OCI-LY3 (cell line): ENCODE results near the gene OSBPL7.

Experiments used
- H2AFZ ChIP-seq: fragments of 200-600, 300-600 bp; shearing (Covaris generic); 2 replicates; pipeline ENCODE4 v1.6.0; 2014; ENCODE audit warnings: antibody characterized with exemption, low read depth, low read length
- H3K27ac ChIP-seq: fragments of 200-600, 300-600 bp; sonication (generic); 2 replicates; pipeline ENCODE4 v1.5.1; 2014; ENCODE audit warnings: mild to moderate bottlenecking, low read length, moderate library complexity, mixed read lengths
- H3K27me3 ChIP-seq: fragments of 200-600, 300-600 bp; sonication (generic); 2 replicates; pipeline ENCODE4 v1.6.1; 2014; ENCODE audit warnings: low read depth, low read length, mixed read lengths
- H3K36me3 ChIP-seq: fragments of 200-600, 300-600 bp; sonication (generic); replicated peaks from 2 replicates; pipeline ENCODE3; 2014; ENCODE audit warnings: low read depth, low read length, mixed read lengths
- H3K4me1 ChIP-seq: fragments of 300-600, 200-600 bp; sonication (generic); 2 replicates; pipeline ENCODE4 v1.6.1; 2014; ENCODE audit warnings: low read length, mixed read lengths
- H3K4me2 ChIP-seq: fragments of 200-600, 300-600 bp; sonication (generic); 2 replicates; pipeline ENCODE4 v1.6.1; 2014; ENCODE audit warnings: low read length, mixed read lengths
- H3K4me3 ChIP-seq: fragments of 300-600, 200-600 bp; sonication (generic); 2 replicates; pipeline ENCODE4 v1.5.1; 2014; ENCODE audit warnings: antibody characterized with exemption, mild to moderate bottlenecking, low read length, moderate library complexity
- H3K79me2 ChIP-seq: fragments of 300-600, 200-600 bp; shearing (Covaris generic); 2 replicates; pipeline ENCODE4 v1.6.1; 2014; ENCODE audit warnings: mild to moderate bottlenecking, low read length, mixed read lengths
- H3K9ac ChIP-seq: fragments of 300-600, 200-600 bp; shearing (Covaris generic); 2 replicates; pipeline ENCODE4 v1.6.0; 2014; ENCODE audit warnings: mild to moderate bottlenecking, low read length, moderate library complexity
- H3K9me3 ChIP-seq: fragments of 200-600, 300-600 bp; shearing (Covaris generic); 2 replicates; pipeline ENCODE4 v1.6.1; 2014; ENCODE audit warnings: low read length, mixed read lengths; ENCODE audit not compliant: insufficient read depth
- H4K20me1 ChIP-seq: fragments of 200-600, 300-600 bp; sonication (generic); 2 replicates; pipeline ENCODE4 v1.6.1; 2016; ENCODE audit warnings: low read length, mixed read lengths; ENCODE audit not compliant: insufficient read depth
- EZH2phosphoT487 ChIP-seq: fragments of 200-600 bp; shearing (Covaris generic); IDR thresholded peaks from 2 replicates; pipeline ENCODE4 v1.6.1; 2018; ENCODE audit warnings: antibody characterized with exemption, mixed run types, low read depth
- TF ChIP-seq, protein P1 (sequence below): fragments of 200-600, 300-600 bp; sonication (generic); IDR thresholded peaks from 2 replicates; pipeline ENCODE4 v1.5.1; 2014; ENCODE audit warnings: antibody characterized with exemption, low read length, low read depth

Gene OSBPL7

DNA sequence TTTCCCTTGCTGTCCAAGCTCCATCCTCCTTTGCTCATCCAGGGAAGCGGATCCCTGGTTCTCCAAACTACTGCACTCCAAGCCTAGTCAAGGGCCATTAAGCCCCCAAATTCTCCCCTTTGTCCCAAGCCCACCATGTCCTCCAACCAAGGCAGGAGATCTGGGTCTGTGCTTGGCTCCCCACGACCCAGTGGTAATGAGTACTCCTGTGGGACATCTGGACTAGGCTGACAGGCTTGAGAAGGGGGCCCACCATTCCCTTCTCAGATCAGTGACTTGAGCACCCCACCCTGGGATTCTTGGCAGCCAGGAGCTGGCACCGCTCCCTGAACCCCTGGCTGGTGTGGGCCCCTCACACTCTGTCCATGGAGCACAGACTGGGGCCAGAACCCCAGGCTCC, 17.1 kb downstream of the OSBPL7 start:
- Histone ChIP-seq H3K4me2 (no peak overlapping the region), H4K20me1 (no peaks in the 10 kb centered on the region), H3K4me1 (no peaks in the 10 kb centered on the region), H3K36me3 (no peaks in the 10 kb centered on the region), H3K9ac (no peak overlapping the region), H3K27me3 (no peaks in the 10 kb centered on the region), H3K27ac (no peak overlapping the region), H3K79me2 (no peaks in the 10 kb centered on the region), H2AFZ (no peak overlapping the region), H3K9me3 (no peaks in the 10 kb centered on the region), H3K4me3 (no peak overlapping the region)
- no peak for TF ChIP-seq EZH2phosphoT487
- TF ChIP-seq, protein P1, sequence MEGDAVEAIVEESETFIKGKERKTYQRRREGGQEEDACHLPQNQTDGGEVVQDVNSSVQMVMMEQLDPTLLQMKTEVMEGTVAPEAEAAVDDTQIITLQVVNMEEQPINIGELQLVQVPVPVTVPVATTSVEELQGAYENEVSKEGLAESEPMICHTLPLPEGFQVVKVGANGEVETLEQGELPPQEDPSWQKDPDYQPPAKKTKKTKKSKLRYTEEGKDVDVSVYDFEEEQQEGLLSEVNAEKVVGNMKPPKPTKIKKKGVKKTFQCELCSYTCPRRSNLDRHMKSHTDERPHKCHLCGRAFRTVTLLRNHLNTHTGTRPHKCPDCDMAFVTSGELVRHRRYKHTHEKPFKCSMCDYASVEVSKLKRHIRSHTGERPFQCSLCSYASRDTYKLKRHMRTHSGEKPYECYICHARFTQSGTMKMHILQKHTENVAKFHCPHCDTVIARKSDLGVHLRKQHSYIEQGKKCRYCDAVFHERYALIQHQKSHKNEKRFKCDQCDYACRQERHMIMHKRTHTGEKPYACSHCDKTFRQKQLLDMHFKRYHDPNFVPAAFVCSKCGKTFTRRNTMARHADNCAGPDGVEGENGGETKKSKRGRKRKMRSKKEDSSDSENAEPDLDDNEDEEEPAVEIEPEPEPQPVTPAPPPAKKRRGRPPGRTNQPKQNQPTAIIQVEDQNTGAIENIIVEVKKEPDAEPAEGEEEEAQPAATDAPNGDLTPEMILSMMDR: no peak

DNA sequence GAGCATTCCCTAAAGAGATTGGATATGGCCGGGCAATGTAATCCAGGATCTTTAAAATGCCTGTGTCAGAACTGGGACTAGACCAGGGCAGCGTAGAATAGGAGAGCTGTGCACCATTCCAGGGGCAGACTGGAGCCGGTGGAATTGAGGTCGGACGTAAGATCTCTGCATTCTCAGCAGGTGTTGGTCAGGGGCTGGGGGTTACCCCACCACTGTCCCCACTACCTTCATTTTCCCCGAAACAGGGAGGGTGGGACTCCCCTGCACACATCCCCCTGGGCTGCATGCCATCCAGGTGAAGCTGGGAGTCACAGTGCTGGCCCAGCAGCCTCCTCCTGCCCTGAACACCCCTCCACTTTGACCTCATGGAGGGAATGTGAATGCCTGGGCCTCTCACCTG, 17.8 kb downstream of the OSBPL7 start:
- H4K20me1 ChIP-seq: no peaks in the 10 kb centered on the region
- no peak for TF ChIP-seq EZH2phosphoT487
- TF ChIP-seq, protein P1: no peak
- H3K9ac ChIP-seq: no peak overlapping the region
- no peak overlapping the region for H3K27ac ChIP-seq
- H3K4me1 ChIP-seq: no peaks in the 10 kb centered on the region
- H3K4me2 ChIP-seq: no peak overlapping the region
- H3K9me3 ChIP-seq: no peaks in the 10 kb centered on the region
- no peak overlapping the region for H3K4me3 ChIP-seq
- H2AFZ ChIP-seq: no peak overlapping the region
- H3K36me3 ChIP-seq: no peaks in the 10 kb centered on the region
- no peaks in the 10 kb centered on the region for H3K79me2 ChIP-seq
- no peaks in the 10 kb centered on the region for H3K27me3 ChIP-seq

DNA sequence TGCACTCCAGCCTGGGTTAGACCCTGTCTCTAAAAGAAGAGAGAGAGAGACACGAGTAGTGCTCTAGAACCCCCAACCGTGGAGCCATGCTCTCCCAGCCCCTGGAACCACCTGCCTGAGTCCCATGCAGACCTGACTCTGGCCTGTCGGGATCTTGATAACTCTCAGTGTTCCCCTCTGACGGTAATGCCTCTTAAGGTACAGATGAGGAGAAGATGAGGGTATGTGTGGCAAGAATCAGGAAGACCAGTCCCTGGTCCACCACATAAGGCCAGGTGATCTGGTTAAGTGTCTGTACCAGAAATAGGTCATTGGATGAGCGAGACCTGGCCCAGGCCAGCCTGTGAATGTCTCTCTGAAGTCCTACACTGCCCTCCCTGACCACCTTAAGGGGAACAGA, 18.4 kb downstream of the OSBPL7 start:
- Histone ChIP-seq H3K4me3 (no peak overlapping the region), H3K27ac (no peak overlapping the region), H4K20me1 (no peaks in the 10 kb centered on the region), H3K4me2 (no peak overlapping the region), H3K4me1 (no peaks in the 10 kb centered on the region), H3K79me2 (no peaks in the 10 kb centered on the region), H3K9me3 (no peaks in the 10 kb centered on the region), H3K27me3 (no peaks in the 10 kb centered on the region), H3K36me3 (no peaks in the 10 kb centered on the region), H2AFZ (no peak overlapping the region), H3K9ac (no peak overlapping the region)
- TF ChIP-seq EZH2phosphoT487: no peak
- TF ChIP-seq, protein P1: no peak

DNA sequence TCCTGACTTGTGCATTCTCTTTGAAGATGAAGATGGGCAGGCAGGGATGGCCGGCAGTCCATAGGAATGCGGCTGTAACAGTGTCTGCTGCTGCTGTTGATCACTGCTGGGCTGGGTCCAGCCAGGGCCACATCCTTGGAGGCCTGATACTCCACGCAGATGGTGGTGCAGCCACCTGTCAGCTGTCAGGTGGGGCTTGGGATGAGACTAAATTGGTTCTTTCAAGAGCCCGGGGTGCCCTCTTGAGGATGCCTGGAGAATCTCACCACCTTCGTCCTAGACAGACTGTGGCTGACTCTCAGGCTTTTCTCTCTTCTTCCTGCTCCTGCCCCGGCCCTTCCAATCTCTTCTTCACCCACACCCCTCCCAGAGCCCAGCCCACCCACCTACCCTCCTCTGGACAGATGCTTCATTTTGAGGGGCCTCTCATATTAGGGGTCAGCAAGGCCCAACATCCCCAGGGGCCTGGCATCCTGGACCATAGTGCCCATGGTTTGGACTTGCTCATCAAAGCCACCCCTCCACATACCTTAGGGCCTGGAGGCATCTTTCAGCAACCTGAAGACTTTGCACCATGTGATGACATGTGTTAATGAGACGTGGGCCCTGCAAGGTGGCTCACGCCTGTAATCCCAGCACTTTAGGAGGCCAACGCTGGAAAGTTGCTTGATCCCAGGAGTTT, 19.1 kb downstream of the OSBPL7 start:
- no peak for TF ChIP-seq EZH2phosphoT487
- TF ChIP-seq, protein P1: peak; percentile 74
- H3K4me2 ChIP-seq: no peak overlapping the region

More for the DNA sequence above, 19.1 kb downstream of the OSBPL7 start:
- Histone ChIP-seq H3K27ac (no peak overlapping the region), H4K20me1 (no peaks in the 10 kb centered on the region), H3K4me1 (no peaks in the 10 kb centered on the region), H3K9ac (no peak overlapping the region), H3K9me3 (no peaks in the 10 kb centered on the region), H3K27me3 (no peaks in the 10 kb centered on the region), H2AFZ (0 out of 2 replicates have a peak overlapping the region, but pooled peaks have one; percentile 46), H3K79me2 (no peaks in the 10 kb centered on the region), H3K36me3 (no peaks in the 10 kb centered on the region), H3K4me3 (no peak overlapping the region)
